Neural crest cell (in vitro differentiated cells): ENCODE data around the gene CDH13. TPM values are rescaled to one million over a fixed set of nuclear protein-coding genes. Genes with fewer than 3 reads are reported as not detected.

Experiments used
- DNase-seq: peaks from one replicate; pipeline ENCODE4 v3.0.0; 2021; ENCODE audit warnings: low read depth, mixed read lengths, low spot score
- H3K27ac Mint-ChIP-seq: one replicate; pipeline ENCODE4 v1.8.0; 2021; ENCODE audit warnings: mild to moderate bottlenecking, mixed read lengths; ENCODE audit not compliant: unreplicated experiment
- H3K27me3 Mint-ChIP-seq: 2 replicates; pipeline ENCODE4 v1.8.0; 2021; ENCODE audit warnings: low read depth, mild to moderate bottlenecking, mixed read lengths
- H3K36me3 Mint-ChIP-seq: 2 replicates; pipeline ENCODE4 v1.8.0; 2021; ENCODE audit warnings: low read depth, mild to moderate bottlenecking, mixed read lengths
- H3K4me1 Mint-ChIP-seq: 2 replicates; pipeline ENCODE4 v1.8.0; 2021; ENCODE audit warnings: mixed read lengths
- H3K4me3 Mint-ChIP-seq: one replicate; pipeline ENCODE4 v1.8.0; 2021; ENCODE audit warnings: mild to moderate bottlenecking, mixed read lengths
- H3K9me3 Mint-ChIP-seq: 2 replicates; pipeline ENCODE4 v1.8.0; 2021; ENCODE audit warnings: mixed read lengths
- total RNA-seq: library from RNA; stranded (reverse); gene quantifications from 2 replicates; pipeline ENCODE4 v1.2.1, GENCODE V29; 2021
- TF ChIP-seq, protein P1 (sequence below): fragments of 200-600 bp; sonication (generic); conservative IDR thresholded peaks from 2 replicates; pipeline ENCODE4 v1.5.0; 2021; ENCODE audit warnings: antibody characterized with exemption, mild to moderate bottlenecking

CDH13 gene
- total RNA-seq, 1 donor from 2014 or later, result 1.1 TPM

DNA sequence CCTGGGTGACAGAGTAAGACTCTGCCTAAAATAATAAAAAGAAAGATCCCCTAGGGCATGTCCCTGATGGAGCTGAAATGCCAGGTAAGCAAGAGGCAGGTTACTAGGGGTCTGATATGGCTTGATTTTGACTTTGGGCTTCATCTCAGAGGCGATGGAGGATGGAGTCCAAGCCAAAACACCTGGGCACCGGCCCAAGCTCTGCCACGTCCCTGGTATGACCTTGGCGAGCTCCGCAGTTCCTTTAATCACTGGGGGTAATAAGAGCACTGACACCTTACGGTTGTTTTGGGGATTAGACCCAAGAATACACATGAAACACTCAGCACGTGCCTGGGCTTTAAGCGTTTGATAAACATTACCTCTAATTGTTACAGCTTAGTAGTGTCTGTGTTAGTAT, 830.2 kb downstream of the CDH13 start:
- TF ChIP-seq, protein P1, sequence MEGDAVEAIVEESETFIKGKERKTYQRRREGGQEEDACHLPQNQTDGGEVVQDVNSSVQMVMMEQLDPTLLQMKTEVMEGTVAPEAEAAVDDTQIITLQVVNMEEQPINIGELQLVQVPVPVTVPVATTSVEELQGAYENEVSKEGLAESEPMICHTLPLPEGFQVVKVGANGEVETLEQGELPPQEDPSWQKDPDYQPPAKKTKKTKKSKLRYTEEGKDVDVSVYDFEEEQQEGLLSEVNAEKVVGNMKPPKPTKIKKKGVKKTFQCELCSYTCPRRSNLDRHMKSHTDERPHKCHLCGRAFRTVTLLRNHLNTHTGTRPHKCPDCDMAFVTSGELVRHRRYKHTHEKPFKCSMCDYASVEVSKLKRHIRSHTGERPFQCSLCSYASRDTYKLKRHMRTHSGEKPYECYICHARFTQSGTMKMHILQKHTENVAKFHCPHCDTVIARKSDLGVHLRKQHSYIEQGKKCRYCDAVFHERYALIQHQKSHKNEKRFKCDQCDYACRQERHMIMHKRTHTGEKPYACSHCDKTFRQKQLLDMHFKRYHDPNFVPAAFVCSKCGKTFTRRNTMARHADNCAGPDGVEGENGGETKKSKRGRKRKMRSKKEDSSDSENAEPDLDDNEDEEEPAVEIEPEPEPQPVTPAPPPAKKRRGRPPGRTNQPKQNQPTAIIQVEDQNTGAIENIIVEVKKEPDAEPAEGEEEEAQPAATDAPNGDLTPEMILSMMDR, result no peak
- DNase-seq, result no peak
- Mint-ChIP-seq H3K4me1 (no peaks in the 10 kb centered on the region), H3K27ac (no peak overlapping the region), H3K9me3 (no peaks in the 10 kb centered on the region), H3K27me3 (peaks cover 24% of the 10 kb centered on the region), H3K36me3 (no peaks in the 10 kb centered on the region), H3K4me3 (no peak overlapping the region)

DNA sequence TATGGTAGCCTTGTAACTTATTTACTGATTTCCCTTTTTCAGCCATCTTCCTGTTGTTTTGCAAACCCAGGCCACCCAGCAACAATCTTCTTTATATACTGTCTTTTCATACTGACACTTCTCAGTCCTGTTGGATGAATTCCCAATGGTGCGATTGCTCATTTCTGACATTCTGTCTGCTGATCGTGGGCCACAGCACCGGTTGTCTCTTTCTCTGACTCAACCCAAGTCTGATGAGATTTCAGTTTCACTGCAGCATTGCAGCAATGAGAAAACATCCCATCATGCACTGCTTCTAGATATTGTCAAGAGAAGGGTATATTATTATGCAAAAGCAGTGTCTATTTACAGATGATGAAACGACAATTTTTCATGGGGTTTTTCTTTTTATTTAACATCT, 831.8 kb downstream of the CDH13 start:
- Mint-ChIP-seq H3K4me3 (no peak overlapping the region), H3K4me1 (no peaks in the 10 kb centered on the region), H3K27ac (no peak overlapping the region), H3K27me3 (peaks cover 14% of the 10 kb centered on the region), H3K9me3 (no peaks in the 10 kb centered on the region), H3K36me3 (no peaks in the 10 kb centered on the region)
- TF ChIP-seq, protein P1, result no peak
- no peak for DNase-seq

DNA sequence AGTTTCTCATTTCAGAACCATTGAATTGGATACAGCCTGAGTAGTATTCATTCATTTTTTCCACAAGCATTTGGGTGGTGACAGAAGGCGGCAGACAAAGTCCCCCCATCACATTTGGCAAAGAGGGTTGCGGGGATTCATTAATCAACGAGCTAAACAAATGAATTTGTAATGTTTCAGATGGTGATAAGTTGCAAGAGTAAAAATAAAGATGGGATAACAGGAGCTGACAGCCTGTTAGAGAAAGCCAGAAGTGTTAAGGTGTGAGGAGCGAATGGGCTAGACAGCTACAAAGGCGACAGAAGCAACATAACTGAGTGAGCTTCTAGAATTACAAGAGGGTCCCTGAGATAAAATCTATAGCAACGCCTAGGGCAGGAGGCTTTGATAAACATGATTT, 838.2 kb downstream of the CDH13 start:
- Mint-ChIP-seq H3K36me3 (no peaks in the 10 kb centered on the region), H3K4me3 (no peak overlapping the region), H3K27ac (no peak overlapping the region), H3K27me3 (peaks cover 32% of the 10 kb centered on the region), H3K9me3 (no peaks in the 10 kb centered on the region), H3K4me1 (no peaks in the 10 kb centered on the region)
- DNase-seq, result no peak
- TF ChIP-seq, protein P1, result no peak

DNA sequence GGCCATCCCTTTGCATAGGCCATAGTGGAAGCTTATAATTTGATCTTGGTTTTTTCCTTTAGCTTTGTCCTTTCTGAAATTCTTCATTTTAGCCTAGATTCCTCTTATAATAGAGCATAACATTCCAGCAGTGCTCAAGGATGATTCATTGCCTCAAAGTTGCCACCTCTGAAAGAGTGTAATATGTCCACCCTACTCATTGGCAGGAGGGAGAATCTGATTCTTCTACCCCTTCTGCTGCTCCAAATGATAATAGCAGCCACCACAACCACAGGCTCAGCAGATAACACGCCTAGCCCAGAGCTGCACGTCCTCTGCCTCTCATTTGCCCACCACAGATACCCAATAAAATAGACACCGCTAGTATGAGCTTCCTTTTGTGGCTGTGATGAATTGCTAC, 843.6 kb downstream of the CDH13 start:
- TF ChIP-seq, protein P1, result no peak
- Mint-ChIP-seq H3K4me3 (no peak overlapping the region), H3K27ac (no peak overlapping the region), H3K36me3 (no peaks in the 10 kb centered on the region), H3K27me3 (peaks cover 24% of the 10 kb centered on the region), H3K4me1 (no peaks in the 10 kb centered on the region), H3K9me3 (no peaks in the 10 kb centered on the region)
- no peak for DNase-seq

DNA sequence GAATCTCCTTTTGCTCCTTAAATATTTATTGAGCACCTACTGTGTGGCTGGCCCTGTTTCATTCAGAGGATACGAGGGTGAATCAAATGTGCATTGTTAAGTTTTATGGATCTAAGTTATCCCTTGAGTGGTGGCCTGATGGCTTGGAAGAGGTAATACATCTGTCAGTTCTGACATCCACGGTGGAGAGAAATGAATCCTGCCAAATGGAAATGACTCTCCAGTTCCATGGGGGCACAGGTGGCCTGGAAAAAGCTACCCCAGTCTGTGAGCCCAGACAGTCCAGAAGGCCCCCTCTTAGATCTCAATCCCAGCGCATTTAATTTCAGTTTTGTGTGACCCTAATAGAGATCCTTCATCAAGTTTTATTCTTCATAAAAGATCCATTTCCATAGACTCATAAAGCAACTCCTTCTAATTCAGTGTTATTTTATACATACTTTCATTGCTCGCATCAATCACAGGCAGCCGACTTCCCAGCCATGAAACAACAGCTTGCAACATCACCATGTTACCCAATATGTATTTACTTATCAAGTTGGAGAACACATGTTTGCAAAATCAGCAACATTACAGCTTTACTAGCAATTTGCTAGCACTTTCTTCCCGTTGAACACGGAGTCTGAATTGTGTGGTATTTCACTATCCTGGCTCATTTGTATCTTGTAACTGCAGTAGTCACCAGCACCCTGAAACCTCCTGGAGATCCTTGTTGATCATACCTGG, 846.2 kb downstream of the CDH13 start:
- Mint-ChIP-seq H3K4me3 (no peak overlapping the region), H3K27me3 (peaks cover 3% of the 10 kb centered on the region), H3K4me1 (no peaks in the 10 kb centered on the region), H3K27ac (no peak overlapping the region), H3K9me3 (no peaks in the 10 kb centered on the region), H3K36me3 (no peaks in the 10 kb centered on the region)
- no peak for DNase-seq
- TF ChIP-seq, protein P1, result no peak
